GM10266 (cell line): ENCODE data around the gene TRPV4.

Experiments
- DNase-seq: peaks from one replicate; pipeline ENCODE4 v3.0.0; 2012; ENCODE audit errors: extremely low spot score
- TF ChIP-seq, protein P1 (sequence below): IDR thresholded peaks from 2 replicates; pipeline ENCODE4 v1.5.1; 2012; ENCODE audit warnings: mild to moderate bottlenecking, low read depth; ENCODE audit not compliant: control insufficient read depth, insufficient read depth; ENCODE audit errors: missing control alignments

TRPV4 gene

GRCh38 chr12:109804820-109805761 is 28.1 kb downstream of the TRPV4 start:
- TF ChIP-seq, protein P1, sequence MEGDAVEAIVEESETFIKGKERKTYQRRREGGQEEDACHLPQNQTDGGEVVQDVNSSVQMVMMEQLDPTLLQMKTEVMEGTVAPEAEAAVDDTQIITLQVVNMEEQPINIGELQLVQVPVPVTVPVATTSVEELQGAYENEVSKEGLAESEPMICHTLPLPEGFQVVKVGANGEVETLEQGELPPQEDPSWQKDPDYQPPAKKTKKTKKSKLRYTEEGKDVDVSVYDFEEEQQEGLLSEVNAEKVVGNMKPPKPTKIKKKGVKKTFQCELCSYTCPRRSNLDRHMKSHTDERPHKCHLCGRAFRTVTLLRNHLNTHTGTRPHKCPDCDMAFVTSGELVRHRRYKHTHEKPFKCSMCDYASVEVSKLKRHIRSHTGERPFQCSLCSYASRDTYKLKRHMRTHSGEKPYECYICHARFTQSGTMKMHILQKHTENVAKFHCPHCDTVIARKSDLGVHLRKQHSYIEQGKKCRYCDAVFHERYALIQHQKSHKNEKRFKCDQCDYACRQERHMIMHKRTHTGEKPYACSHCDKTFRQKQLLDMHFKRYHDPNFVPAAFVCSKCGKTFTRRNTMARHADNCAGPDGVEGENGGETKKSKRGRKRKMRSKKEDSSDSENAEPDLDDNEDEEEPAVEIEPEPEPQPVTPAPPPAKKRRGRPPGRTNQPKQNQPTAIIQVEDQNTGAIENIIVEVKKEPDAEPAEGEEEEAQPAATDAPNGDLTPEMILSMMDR = peak; percentile 86
- DNase-seq = peak; percentile 85

GRCh38 chr12:109803678-109804077 is 29.5 kb downstream of the TRPV4 start:
- TF ChIP-seq, protein P1 = no peak
- DNase-seq = no peak

GRCh38 chr12:109802828-109803227 is 30.4 kb downstream of the TRPV4 start:
- no peak for DNase-seq
- TF ChIP-seq, protein P1 = no peak

- TF ChIP-seq, protein P1 = no peak
- DNase-seq = no peak
Observed at GRCh38 chr12:109800536-109800935, 32.7 kb downstream of the TRPV4 start.

- DNase-seq = no peak
- TF ChIP-seq, protein P1 = no peak
Observed at GRCh38 chr12:109798691-109799090, 34.5 kb downstream of the TRPV4 start.

GRCh38 chr12:109797905-109798669 is 35.1 kb downstream of the TRPV4 start:
- DNase-seq = no peak
- TF ChIP-seq, protein P1 = peak; percentile 7

DNA sequence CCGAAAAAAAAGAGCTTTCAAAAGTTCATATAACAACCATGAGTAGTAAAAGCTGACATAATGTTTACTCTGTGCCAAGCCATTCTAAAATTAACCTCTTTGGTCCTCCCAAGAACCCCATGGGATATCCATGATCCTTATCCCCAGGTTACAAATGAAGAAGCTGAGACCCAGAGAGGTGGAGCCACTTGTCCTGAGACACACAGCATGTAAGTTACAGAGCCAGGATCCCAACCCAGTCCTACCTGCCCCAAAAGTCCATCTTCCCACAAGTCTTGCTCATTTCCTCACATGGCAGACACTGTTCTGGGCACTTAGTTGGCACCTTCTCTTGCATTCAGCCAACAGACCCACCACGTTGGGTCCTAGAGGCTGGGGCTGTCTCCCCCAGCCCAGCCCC is 37.1 kb downstream of the TRPV4 start:
- TF ChIP-seq, protein P1 = no peak
- no peak for DNase-seq
